Measurements from ENCODE around the gene SMR3B.

DNA sequence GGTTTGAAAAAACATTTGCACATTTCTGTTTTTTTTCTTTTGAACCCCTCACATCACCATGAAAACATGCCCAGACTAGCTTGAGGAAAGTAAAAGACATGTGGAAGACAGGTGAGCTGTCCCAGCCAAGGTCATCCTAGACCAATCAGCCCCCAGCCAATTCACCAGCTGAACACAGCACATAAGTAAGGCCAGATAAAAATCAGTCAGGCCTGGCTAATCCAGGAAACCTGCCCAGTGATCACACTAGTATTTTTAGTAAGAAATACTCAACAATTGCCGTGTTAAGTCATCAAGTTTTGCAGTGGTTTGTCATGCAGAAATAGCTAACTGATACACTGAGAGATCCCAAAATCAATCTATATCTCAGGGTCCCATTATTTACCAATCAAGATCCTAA, 26.7 kb upstream of the SMR3B start:
- TF ChIP-seq, protein P1, sequence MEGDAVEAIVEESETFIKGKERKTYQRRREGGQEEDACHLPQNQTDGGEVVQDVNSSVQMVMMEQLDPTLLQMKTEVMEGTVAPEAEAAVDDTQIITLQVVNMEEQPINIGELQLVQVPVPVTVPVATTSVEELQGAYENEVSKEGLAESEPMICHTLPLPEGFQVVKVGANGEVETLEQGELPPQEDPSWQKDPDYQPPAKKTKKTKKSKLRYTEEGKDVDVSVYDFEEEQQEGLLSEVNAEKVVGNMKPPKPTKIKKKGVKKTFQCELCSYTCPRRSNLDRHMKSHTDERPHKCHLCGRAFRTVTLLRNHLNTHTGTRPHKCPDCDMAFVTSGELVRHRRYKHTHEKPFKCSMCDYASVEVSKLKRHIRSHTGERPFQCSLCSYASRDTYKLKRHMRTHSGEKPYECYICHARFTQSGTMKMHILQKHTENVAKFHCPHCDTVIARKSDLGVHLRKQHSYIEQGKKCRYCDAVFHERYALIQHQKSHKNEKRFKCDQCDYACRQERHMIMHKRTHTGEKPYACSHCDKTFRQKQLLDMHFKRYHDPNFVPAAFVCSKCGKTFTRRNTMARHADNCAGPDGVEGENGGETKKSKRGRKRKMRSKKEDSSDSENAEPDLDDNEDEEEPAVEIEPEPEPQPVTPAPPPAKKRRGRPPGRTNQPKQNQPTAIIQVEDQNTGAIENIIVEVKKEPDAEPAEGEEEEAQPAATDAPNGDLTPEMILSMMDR (IDR thresholded peaks at IDR 0.05), result no peak
- no peak for TF ChIP-seq POLR2A (IDR thresholded peaks at IDR 0.05)
